CMK (cell line): ENCODE measurements around the gene PWP1.
"Not testable (repeated sequence)": the region's sequence is repeated elsewhere in the genome, so short reads cannot be mapped to it uniquely, and the experiment has no call there.

Source experiments
- DNase-seq: peaks from one replicate; pipeline ENCODE4 v3.0.0-alpha.2; 2010; ENCODE audit warnings: low read depth

PWP1 gene

DNA sequence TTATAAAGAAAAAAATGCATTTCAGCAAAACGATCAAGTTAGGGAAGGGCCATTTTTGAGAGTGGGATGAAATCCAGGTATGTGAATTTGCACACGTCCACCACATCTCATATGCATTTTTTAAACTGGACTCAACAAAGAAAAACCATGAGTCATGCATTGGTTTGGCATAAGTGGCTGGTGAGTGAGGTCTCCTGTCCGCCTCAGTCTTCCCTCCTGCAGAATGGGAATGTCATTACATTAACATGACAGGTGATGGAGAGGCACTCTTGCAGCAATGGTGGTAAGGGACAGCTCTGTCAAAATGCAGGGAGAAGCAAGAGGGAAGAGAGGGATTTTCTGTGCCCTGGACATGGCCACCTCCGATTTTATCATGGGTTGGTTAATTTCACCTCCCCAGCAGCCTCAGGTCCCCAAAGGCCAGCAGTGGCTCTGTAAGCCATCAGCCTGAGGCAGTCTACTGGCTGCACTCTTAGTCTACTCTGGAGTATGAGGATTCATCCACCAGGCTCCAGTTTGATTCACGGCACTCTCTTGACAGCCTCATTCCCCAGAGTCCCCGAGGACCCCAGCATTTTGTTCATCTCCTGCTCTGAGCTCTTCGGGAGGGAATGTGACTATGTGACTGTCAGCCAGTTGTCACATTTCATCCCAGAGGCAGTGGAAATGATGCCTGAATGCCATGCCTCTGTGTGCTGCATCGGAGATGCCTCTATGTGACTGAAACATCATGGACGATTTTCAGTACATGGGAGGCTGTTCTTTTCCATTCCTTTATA is 17.1 kb upstream of the PWP1 start:
- no peak for DNase-seq

DNA sequence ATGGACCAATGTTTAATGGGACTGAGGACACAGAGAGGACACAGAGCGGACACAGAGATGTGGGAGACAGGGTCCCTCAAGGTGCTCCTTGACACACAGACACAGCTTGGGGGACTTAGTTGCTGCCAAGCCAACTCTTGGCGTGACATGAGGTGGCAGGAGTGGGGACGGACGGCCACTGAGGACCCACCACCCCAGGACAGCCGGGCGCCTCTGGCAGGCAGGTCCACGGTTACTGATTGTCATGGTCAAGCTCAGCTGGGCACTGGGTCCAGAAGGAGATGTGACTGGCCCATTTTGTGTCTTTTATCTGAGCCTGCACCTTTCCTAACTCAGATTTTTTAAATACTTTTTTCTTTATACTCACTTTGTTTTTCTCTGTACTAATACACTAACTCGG is 15.7 kb upstream of the PWP1 start:
- DNase-seq = no peak

DNA sequence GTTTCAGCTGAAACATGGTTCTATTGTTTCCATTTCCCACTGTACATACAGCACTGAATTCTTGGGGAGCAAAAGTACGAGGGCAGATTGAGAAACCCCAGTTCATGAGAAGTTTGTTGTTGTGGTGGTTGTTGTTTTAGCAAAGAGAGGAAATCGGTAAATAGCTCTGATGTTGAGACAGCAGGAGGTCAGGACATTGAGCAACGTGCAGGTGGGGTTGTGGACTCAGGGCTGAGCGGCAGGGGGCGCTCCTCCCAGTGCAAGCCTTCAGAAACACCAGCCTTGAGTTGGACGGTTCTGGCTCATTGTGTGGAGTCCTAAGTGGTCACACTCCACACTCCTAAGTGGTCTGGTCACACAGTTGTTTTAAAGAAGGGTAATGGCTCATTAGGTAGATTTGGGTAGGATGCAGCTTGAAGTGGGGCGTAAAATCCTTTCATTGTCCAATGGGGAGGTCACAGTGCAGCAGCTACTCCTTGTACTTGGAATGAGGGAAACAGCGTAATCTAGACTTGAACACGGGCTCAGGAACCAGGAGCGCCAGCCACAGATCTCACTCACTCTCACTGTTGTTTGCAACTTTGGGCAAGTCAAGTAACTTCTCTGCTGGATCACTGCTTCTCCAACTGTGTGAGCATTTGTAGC is 14.5 kb upstream of the PWP1 start:
- DNase-seq = no peak

DNA sequence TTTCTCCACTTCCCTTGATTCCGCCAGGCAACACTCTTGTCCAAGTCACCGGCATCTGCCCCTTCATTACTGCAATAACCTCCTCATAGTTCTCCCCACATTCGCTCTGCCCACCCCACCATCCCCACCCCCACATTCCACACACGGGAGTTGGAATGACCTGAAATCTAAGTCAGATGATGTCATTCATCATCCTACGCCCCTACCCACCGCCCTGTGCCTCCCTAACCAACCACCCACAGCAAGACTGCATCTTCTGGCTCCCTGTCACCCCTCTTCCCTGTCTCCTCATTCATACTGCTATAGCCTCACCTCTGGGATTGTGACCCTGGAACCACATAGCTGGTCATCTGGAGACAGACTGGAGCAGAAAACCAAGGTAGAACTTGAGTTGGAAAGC is 7.9 kb upstream of the PWP1 start:
- no peak for DNase-seq

DNA sequence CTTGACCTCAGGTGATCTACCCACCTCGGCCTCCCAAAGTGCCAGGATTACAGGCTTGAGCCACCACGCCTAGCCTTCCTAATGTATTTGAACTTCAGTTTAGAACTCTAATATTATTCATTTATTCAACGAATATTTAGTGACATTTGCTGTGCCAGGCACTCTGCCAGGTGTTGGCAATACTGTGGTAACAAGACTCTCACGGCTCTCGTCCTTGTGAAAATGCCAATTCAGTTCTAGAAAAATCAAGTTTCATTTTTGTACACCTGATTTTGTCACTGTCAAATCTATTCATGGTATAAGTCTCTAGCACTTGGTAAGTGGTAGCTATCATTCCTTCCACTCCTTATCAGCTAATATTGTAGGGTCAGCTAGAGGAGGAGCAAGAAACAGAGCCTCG is 6.3 kb upstream of the PWP1 start:
- no peak for DNase-seq

DNA sequence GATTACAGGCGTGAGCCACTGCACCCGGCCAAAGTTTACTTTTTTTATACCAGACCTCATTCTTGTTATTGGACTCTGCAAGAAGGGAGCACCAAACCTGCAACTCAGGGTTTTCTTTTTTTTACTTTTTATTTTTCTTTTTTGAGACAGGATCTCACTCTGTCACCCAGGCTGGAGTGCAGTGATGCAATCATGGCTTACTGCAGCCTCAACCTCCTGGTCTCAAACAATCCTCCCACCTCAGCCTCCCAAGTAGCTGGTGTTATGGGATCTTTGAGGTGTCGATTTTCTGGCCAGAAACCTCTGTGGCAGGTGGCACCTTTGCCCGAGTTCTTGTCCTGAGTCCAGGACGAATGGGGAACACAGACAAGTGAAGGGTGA is 4.2 kb upstream of the PWP1 start:
- DNase-seq = no peak

DNA sequence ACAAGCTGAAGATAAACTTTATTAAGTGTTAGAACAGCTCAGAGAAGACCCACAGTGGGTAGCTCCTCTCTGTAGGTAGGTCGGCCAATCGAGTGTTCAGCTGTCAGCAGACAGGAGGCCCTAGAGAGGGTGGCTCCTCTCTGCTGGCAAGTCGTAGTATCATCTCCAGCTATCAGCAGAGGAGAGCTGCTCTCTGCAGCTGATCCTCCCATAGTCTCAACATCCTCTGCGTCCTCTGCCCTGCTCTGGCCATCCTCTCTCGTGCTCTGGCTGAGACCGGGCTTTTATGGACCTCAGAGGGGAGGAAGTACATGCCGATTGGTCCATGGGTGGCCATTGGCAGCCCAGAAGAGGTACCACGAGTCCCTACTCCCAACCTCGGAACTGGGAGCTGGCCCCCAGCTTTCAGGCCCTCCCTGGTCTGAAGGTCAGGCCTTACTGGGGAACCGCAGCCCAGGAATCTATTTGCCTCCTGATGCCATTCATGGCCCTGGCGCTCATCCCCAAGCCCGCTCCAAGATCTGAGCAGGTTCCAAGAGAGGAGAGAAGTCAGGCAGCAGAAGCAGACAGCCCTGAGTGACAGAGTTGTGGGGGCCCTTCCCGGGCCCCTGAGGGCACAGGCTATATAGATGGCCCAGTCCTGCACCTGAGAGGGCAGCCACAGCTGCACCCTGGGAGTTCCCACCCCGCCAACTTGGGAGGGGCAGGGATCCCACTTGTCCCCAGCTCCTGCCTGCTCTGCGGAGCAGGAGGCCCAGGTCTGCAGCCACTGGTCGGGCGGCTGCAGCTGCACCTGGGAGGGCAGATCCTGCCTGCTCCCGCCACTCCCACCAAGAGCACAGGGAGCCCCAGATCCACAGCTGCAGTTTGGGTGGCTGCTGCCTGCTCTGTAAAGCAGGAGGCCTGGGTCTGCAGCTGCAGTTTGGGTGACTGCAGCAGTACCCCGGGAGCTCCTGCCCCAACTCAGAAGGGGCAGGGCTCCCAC is 3.5 kb upstream of the PWP1 start:
- no peak for DNase-seq

DNA sequence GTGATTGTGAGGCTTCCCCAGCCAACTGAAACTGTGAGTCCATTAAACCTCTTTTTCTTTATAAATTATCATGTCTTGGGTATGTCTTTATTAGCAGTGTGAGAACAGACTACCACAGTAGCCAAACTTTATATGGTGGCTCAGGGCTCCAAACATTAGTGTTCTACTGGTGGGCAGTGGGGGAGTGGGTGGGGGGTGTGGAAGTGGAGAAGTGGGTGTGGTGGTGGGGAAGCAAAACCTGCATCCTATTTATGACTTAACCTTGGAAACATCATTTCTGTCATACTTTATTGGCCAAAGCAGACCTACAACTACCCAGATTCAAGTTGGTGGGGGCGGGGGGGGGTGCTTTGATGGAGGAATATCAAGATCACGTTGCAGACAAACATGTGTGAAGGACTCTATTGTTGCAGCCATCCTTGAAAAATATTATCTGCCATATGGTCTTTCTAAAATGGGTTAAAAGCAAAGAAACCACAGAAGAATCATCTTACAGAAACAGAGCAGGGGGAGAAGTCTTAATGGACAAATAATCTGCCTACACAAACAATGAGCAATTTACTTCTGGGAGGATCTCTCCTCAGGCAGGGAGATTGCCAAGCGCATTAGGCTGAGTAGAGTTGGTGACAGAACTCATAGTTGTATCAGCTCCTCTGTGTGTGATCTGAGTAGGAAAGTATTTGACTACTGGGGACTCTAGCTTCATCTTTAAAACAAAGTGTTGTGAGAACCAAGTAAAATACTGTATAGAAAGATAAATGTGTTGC is 1.4 kb upstream of the PWP1 start:
- DNase-seq = no peak

DNA sequence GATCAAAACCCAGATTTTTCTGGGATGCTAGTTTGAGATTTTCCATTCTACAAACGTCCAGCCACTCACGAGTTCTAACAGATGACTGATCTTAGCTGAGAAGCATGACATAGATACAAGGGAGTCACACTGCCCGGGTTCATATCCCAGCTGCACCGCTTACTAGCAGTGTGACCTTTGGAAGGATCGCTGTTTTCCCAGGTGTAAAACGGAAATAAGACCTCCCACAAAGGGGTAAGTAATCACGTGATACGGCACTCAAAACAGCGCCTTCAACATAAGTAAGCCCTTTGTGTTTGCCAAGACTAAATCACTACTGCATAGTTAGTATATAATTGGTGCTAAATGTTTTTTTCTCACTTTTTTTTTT is 624 bp upstream of the PWP1 start:
- DNase-seq = no peak

DNA sequence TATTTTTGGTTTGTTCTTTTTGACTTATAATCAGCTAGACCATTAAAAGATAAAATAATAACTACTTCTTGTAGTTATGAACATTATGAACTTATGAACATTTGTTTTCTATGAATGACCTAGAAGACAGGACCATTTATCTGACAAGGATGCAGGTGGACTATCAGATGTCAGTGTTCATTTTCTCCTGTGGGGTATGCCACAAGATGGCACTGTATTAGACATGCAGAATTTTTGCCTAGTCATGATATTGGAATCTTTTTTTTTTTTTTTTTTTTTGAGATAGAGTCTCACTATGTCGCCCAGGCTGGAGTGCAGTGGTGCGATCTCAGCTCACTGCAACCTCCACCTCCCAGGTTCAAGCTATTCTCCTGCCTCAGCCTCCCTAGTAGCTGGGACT is 10.2 kb downstream of the PWP1 start:
- DNase-seq = not testable (repeated sequence)

DNA sequence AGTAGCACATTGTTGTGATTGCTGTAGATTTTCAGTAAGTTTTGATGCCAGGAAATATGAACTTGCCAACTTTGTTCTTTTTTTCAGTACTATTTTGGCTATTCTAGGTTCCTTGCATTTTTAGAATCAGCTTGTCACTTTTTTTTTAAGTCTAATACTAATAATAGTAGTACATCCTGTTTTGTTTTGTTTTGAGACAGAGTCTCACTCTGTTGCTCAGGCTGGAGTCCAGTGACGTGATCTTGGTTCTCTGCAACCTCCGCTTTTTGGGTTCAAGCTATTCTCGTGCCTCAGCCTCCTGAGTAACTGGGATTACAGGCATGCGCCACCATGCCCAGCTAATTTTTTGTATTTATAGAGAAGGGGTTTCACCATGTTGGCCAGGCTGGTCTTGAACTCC is 16.5 kb downstream of the PWP1 start:
- DNase-seq = no peak

DNA sequence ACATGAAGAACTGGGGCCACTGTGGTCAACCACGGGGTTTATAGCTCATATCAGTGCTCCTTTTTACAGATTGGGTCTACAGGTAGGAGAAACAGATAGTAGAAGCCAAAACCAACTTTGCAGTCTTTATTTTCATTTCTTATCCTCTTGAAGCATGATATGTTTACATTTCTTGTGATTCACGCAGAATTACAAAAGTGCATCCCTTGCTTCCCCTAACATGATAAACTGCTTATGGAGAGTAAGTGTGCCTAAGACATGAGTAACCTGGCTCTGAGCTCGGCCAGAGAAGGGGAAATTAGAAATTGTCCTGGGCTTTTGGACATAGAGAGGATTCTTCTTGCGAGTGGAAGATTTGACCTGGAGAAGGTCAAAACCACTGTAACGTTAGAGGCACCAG is 18.4 kb downstream of the PWP1 start:
- DNase-seq = no peak

DNA sequence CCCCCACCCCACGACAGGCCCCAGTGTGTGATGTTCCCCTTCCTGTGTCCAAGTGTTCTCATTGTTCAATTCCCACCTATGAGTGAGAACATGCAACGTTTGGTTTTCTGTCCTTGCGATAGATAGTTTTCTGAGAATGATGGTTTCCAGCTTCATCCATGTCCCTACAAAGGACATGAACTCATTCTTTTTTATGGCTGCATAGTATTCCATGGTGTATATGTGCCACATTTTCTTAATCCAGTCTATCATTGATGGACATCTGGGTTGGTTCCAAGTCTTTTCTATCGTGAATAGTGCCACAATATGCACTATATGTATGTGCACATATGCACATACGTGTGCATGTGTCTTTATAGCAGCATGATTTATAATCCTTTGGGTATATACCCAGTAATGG is 19.9 kb downstream of the PWP1 start:
- not testable (repeated sequence) for DNase-seq

DNA sequence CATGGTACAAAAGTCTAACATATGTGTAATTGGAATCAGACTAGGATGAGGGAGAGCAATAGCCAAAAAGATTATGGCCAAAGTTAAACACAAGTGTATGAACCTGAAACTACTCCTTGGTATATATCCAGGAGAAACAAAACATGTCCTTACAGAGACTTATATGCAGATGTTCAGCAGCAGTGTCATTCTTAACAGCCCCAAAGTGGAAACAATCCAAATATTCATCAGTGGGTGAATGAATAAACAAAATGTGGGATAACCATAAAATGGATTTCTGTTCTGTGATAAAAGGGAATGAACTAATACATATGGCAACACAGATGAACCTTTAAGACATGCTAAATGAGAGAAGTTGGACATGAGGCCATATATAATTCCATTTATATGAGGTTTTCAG is 30.2 kb downstream of the PWP1 start:
- DNase-seq = no peak

DNA sequence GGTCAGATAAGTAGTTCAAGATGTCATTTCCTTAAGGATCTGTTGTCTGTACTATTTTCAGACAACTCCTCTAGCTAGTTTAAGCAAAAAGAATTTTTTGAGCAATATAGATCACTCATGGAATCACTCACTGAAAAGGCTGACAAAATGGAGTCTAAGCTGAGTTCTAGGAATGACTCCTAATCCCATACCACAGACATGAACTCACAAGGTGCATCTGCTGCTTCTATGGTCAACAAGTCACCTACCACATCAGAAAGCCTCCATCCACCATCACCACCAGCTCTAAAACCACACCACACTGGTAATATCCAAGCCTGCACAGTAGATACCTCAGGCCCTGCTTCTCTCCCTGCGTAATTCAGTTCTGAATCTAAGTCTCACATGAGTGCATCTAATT is 33.0 kb downstream of the PWP1 start:
- DNase-seq = no peak

DNA sequence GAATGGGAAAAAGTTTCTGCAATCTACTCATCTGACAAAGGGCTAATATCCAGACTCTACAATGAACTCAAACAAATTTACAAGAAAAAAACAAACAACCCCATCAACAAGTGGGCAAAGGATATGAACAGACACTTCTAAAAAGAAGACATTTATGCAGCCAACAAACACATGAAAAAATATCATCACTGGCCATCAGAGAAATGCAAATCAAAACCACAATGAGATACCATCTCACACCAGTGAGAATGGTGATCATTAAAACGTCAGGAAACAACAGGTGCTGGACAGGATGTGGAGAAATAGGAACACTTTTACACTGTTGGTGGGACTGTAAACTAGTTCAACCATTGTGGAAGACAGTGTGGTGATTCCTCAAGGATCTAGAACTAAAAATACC is 41.7 kb downstream of the PWP1 start:
- DNase-seq = not testable (repeated sequence)

DNA sequence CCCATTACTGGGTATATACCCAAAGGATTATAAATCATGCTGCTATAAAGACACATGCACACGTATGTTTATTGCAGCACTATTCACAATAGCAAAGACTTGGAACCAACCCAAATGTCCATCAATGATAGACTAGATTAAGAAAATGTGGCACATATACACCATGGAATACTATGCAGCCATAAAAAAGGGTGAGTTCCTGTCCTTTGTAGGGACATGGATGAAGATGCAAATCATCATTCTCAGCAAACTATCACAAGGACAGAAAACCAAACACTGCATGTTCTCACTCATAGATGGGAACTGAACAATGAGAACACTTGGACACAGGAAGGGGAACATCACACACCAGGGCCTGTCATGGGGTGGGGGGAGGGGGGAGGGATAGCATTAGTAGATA is 42.1 kb downstream of the PWP1 start:
- DNase-seq = not testable (repeated sequence)

DNA sequence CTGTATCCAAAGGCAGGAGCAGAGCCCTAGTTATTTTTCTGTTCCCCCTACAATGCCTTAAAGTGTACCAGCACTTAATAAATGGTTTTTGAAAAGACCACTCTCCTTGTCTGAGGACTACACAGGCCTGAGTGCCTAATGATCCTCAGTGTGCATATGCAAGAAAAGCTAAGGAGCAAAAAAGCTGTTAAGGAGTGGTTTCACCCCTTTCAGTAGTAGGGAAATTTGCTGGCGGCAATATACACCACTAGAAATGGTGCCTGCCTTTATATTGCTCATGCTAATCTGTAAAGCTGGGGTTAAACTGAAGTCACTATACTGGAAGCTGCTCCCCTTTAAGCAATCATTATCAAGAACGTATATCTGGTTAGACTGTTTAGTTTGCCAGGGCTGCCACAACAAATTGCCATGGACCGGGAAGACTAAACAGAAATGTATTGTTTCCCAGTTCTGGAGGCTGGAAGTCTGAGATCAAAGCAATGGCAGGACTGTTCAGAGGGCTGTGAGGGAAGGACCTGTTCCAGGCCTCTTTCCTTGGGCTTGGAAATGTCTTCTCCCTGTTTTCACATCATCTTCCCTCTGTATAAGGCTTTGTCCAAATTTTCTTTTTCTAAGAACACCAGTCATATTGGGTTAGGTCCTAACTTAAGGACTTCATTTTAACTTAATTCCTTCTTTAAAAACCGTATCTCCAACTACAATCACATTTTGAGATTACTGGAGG is 45.2 kb downstream of the PWP1 start:
- no peak for DNase-seq

DNA sequence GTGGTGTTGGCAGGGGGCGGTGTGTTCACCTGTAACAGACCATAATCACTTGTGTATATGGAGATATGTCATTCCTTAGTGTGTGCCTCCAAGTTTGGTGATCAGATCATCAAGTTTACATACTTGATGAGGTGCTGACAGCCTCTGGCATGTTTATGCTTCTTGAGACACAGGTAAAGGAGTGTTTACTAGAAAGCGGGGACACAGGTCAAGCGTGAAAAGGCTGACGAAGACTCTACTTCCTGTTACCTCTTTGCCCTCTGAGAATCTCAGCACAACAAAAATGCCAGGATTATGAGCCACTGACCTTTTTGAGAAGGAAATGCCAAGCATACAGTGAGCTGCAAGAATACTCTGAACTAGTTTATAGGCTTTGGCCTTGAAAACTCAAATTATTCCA is 45.8 kb downstream of the PWP1 start:
- no peak for DNase-seq

DNA sequence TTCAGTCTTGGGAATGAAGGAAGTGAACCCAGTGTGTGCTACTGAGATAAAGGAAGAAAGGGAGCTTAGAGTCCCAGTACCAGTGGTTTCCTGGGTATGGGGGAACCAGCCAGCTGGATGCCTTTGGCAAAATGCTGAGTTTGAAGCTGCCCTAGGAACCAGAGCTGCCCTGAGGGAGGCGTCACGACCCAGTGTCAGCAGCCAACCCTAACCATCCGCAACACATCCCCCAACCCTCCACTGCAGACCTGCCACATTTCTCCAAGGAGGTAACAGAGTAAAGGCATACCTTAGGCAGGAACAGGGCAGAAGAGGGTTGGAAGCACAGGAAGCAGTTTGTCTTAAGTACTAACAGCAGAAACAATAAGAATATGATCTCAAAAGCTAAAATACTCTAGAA is 46.8 kb downstream of the PWP1 start:
- DNase-seq = peak; percentile 32

DNA sequence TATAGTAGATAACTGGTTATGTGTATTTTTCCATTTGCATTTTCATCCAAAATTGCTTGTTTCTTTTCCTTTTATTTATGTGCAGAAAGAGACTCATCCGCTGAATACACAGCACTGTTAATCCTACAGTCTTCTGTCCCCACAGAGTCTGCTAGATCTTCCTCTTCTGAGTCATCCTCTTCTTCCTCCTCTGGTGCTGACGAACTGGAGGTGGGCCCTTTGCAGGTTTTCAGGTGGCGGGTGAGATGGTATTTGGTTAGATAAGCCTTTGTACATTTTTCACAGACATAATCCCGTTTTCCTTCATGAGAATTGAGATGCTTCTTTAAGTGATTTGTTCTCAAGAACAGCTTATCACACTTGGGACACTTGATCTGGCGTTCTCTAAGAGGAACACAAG is 48.5 kb downstream of the PWP1 start:
- no peak for DNase-seq
